HepG2 (cell line): ENCODE data around the gene ZNF225. TPM values are rescaled to one million over a fixed set of nuclear protein-coding genes. Genes with fewer than 3 reads are reported as not detected.

Experiments
- ATF6 ChIP-seq: sonication (generic); formaldehyde crosslinking; conservative IDR thresholded peaks from 2 replicates; pipeline ENCODE4 v1.4.0; 2020; ENCODE audit warnings: missing genetic modification reagents
- BRD4 ChIP-seq: sonication (generic); formaldehyde crosslinking; IDR thresholded peaks from 2 replicates; pipeline ENCODE4 v1.4.0; 2020; ENCODE audit warnings: missing genetic modification reagents
- CBX2 ChIP-seq, 2 experiments: fragments of 200-600 bp in 1 of 2; sonication (generic); formaldehyde crosslinking in 1 of 2; IDR thresholded peaks; 2 replicates each; pipeline versions ENCODE4 v1.7.0 to v1.8.1; 2018 to 2022; ENCODE audit warnings: low read depth in 2 of 2, low read length in 1 of 2, mild to moderate bottlenecking in 1 of 2, missing genetic modification reagents in 1 of 2
- CENPBD1 ChIP-seq: sonication (generic); formaldehyde crosslinking; IDR thresholded peaks from 2 replicates; pipeline ENCODE4 v1.8.0; 2022; ENCODE audit warnings: missing genetic modification reagents, low read depth, mild to moderate bottlenecking, borderline replicate concordance
- E2F5 ChIP-seq: sonication (generic); formaldehyde crosslinking; conservative IDR thresholded peaks from 2 replicates; pipeline ENCODE4 v1.4.0; 2020; ENCODE audit warnings: missing genetic modification reagents
- FOSL1 ChIP-seq: sonication (generic); formaldehyde crosslinking; IDR thresholded peaks from 2 replicates; pipeline ENCODE4 v1.9.0; 2021; ENCODE audit warnings: missing genetic modification reagents, borderline replicate concordance
- LRRFIP1 ChIP-seq: sonication (generic); formaldehyde crosslinking; conservative IDR thresholded peaks from 2 replicates; pipeline ENCODE4 v1.4.0; 2020; ENCODE audit warnings: missing genetic modification reagents
- MAFK ChIP-seq, 2 experiments: IDR thresholded peaks in 1 of 2; conservative IDR thresholded peaks in 1 of 2; 2 replicates each; pipeline ENCODE4 v1.6.1; 2011; ENCODE audit warnings: improper control_type of control experiment in 2 of 2, low read length in 2 of 2
- NFATC3 ChIP-seq: sonication (generic); formaldehyde crosslinking; IDR thresholded peaks from 2 replicates; pipeline ENCODE4 v1.5.1; 2020; ENCODE audit warnings: mild to moderate bottlenecking, missing genetic modification reagents
- PAF1 ChIP-seq: IDR thresholded peaks from 2 replicates; pipeline ENCODE4 v1.6.1; 2016; ENCODE audit warnings: missing genetic modification reagents, missing compliant biosample characterization
- XRCC5 ChIP-seq: fragments of 200-400 bp; formaldehyde crosslinking; optimal IDR thresholded peaks from 2 replicates; pipeline ENCODE3; 2017; ENCODE audit warnings: mild to moderate bottlenecking, low read length
- ZKSCAN1 ChIP-seq: fragments of 150-350 bp; IDR thresholded peaks from 2 replicates; pipeline ENCODE4 v1.6.1; 2014; ENCODE audit warnings: low read length
- ZNF24 ChIP-seq: fragments of 450-650 bp; IDR thresholded peaks from 2 replicates; pipeline ENCODE4 v1.6.1; 2017; ENCODE audit warnings: antibody characterized with exemption, mild to moderate bottlenecking
- ZNF326 ChIP-seq: sonication (generic); formaldehyde crosslinking; IDR thresholded peaks from 2 replicates; pipeline ENCODE4 v1.4.0; 2020; ENCODE audit warnings: missing genetic modification reagents, borderline replicate concordance
- ZNF614 ChIP-seq: IDR thresholded peaks from 2 replicates; pipeline ENCODE4 v1.6.1; 2018; ENCODE audit warnings: missing biosample characterization, missing genetic modification reagents, inconsistent platforms, borderline replicate concordance
- ZNF724P ChIP-seq: sonication (generic); formaldehyde crosslinking; IDR thresholded peaks from 2 replicates; pipeline ENCODE4 v1.8.0; 2022; ENCODE audit warnings: missing genetic modification reagents, borderline replicate concordance
- ZNF749 ChIP-seq: sonication (generic); formaldehyde crosslinking; IDR thresholded peaks from 2 replicates; pipeline ENCODE4 v1.8.0; 2022; ENCODE audit warnings: mild to moderate bottlenecking, missing genetic modification reagents, moderate library complexity, borderline replicate concordance
- ZSCAN9 ChIP-seq: IDR thresholded peaks from 2 replicates; pipeline ENCODE4 v1.6.1; 2016; ENCODE audit warnings: borderline replicate concordance
- polyA plus RNA-seq, 8 experiments: library from polyadenylated mRNA; depleted of rRNA in 3 of 8; stranded (reverse) in 7 of 8; unstranded in 1 of 8; fragments of >200 nt; fragmentation: Illumina TruSeq in 4 of 8; extraction: Trizol in 4 of 8; gene quantifications; 2 replicates each; pipeline versions ENCODE4 v1.2.1 to v1.2.3, GENCODE V29; 2011 to 2016; ENCODE audit warnings: low read depth in 4 of 8, missing spikeins in 1 of 8, mixed read lengths in 1 of 8; ENCODE audit not compliant: insufficient read depth in 1 of 8
- total RNA-seq, 5 experiments: library from RNA; depleted of rRNA; stranded (reverse); fragments of >200 nt; fragmentation: Illumina TruSeq; extraction: Trizol; gene quantifications; 2 replicates each; pipeline ENCODE4 v1.2.3, GENCODE V29; 2016; ENCODE audit warnings: low read depth in 1 of 5

Gene ZNF225
- total and polyA plus RNA-seq, 2 of the 13 experiments (the other 11 are each of a cell fraction or from before 2014, with no cell fraction given), result 0.87 to 3.3 TPM

GRCh38 chr19:44071824-44072542, 41.2 kb upstream of the ZNF225 start, which contains the start of gene ZNF284 (continued):
- no peak; the same call in 1 of the 2 replicates for TF ChIP-seq BRD4 (CRISPR knock-in tag)
- no peak for TF ChIP-seq XRCC5
- TF ChIP-seq FOSL1 (CRISPR knock-in tag), result no peak
- TF ChIP-seq NFATC3 (CRISPR knock-in tag), result no peak
- TF ChIP-seq ZNF614, result 0 out of 2 replicates have a peak, but pooled peaks have one; percentile 55
- TF ChIP-seq CENPBD1 (CRISPR knock-in tag), result no peak
- no peak for TF ChIP-seq ZNF24
- peak; percentile 86 for TF ChIP-seq ZSCAN9 (CRISPR knock-in tag)
- no peak for TF ChIP-seq E2F5 (CRISPR knock-in tag)
- no peak for TF ChIP-seq MAFK (conservative IDR thresholded peaks at IDR 0.05 in 1 of 2, IDR thresholded peaks at IDR 0.05 in 1 of 2; ENCODE audit: low read length in 2 of 2)
- no peak for TF ChIP-seq ZNF749 (CRISPR knock-in tag)
- no peak for TF ChIP-seq ATF6 (CRISPR knock-in tag)
- no peak for TF ChIP-seq PAF1 (CRISPR knock-in tag)
- no peak for TF ChIP-seq ZNF326 (CRISPR knock-in tag)
- TF ChIP-seq CBX2 (IDR thresholded peaks at IDR 0.05; ENCODE audit: low read depth, low read length), result no peak
- TF ChIP-seq CBX2 (CRISPR knock-in tag; IDR thresholded peaks at IDR 0.05; ENCODE audit: low read depth), result no peak
- no peak for TF ChIP-seq LRRFIP1 (CRISPR knock-in tag)
- TF ChIP-seq ZNF724P (CRISPR knock-in tag), result peak; percentile 30; the same call in 1 of the 2 replicates
- TF ChIP-seq ZKSCAN1, result no peak
